Ovary (tissue), 9 donors: Measurements from ENCODE around the gene TMEM45B. TPM values are rescaled to one million over a fixed set of nuclear protein-coding genes. Genes with fewer than 3 reads are reported as not detected.

Experiments used
- DNase-seq, 5 donors: peaks; one replicate each; pipeline ENCODE4 v3.0.0-alpha.2; 2019 to 2020
- H3K27ac ChIP-seq, 2 donors: fragments of 200-600 bp; one replicate each; pipeline versions ENCODE4 v1.5.1 to v1.8.0; 2019 to 2022
- H3K27me3 ChIP-seq: fragments of 200-600 bp; one replicate; pipeline ENCODE4 v1.8.0; 2022
- H3K36me3 ChIP-seq: fragments of 200-600 bp; sonication (generic); one replicate; pipeline ENCODE4 v1.5.1; 2019
- H3K4me1 ChIP-seq: one replicate; pipeline ENCODE4 v1.8.1; 2013; ENCODE audit warnings: mild to moderate bottlenecking, moderate library complexity; ENCODE audit not compliant: insufficient read depth
- H3K4me3 ChIP-seq: fragments of 200-600 bp; sonication (generic); one replicate; pipeline ENCODE4 v1.5.1; 2017
- H3K9me3 ChIP-seq, 2 donors: fragments of 200-600 bp in 1 of 2; sonication (generic) in 1 of 2; one replicate each; pipeline versions ENCODE4 v1.5.1 to v1.8.1; 2013 to 2019; ENCODE audit warnings: mild to moderate bottlenecking in 1 of 2, moderate library complexity in 1 of 2
- CTCF ChIP-seq, 3 donors: fragments of 450-650 bp in 2 of 3; fragments of 200-600 bp in 1 of 3; IDR thresholded peaks; one replicate each; pipeline versions ENCODE4 v1.5.1 to v1.8.0; 2016 to 2022; ENCODE audit warnings: antibody characterized with exemption in 3 of 3, mild to moderate bottlenecking in 1 of 3
- EP300 ChIP-seq: sonication (generic); formaldehyde crosslinking; IDR thresholded peaks from one replicate; pipeline ENCODE4 v1.6.1; 2017; ENCODE audit warnings: antibody characterized with exemption
- POLR2A ChIP-seq: fragments of 450-650 bp; IDR thresholded peaks from one replicate; pipeline ENCODE4 v1.6.1; 2017; ENCODE audit warnings: antibody characterized with exemption, mild to moderate bottlenecking, moderate library complexity
- WGBS, 3 donors: extraction: QIAGEN DNeasy Blood & Tissue Kit in 1 of 3; methylation state at CpG; one replicate each; pipeline versions ENCODE4 v1.1.5 to v1.1.7; 2013 to 2017; 5-methylcytosine and 5-hydroxymethylcytosine counted together
- intact Hi-C, 4 donors: fragments of 100-400 bp; cut with DNase I; formaldehyde crosslinking; loops; one replicate each; pipeline versions ENCODE4 v1.11.0 to v1.15.1; 2022 to 2023
- polyA plus RNA-seq, 2 donors: library from polyadenylated mRNA; stranded (reverse); fragments of 200-250 nt in 1 of 2; fragments of 350-450 nt in 1 of 2; fragmentation: Illumina TruSeq in 1 of 2; extraction: RNeasy Lipid Tissue Mini Kit (QIAGEN cat#74804) in 1 of 2; gene quantifications; one replicate each; pipeline ENCODE4 v1.2.3, GENCODE V29; 2013 to 2014
- total RNA-seq, 7 donors: library from RNA; depleted of rRNA in 2 of 7; stranded (reverse); fragments of >200 nt in 2 of 7; fragmentation: NEBNext Ultra II Directional in 3 of 7; extraction: Animal tissue kit (Norgen Biotek cat#: 25700) in 3 of 7; gene quantifications; one replicate each; pipeline versions ENCODE4 v1.1.0 to v1.2.4, GENCODE V29; 2016 to 2023
- donor health status: DM: no; HTN: no; CAD: no; lungs with moderate emphysema.
- donor health status: DM: no; HTN: no; CAD: no.
- donor health status: Bipolar disorder and iron deficiency.
- donor health status: DM: yes; HTN: yes; CAD: no.
- donor health status: DM: no; HTN: no; CAD: no.
- donor health status: DM: yes; HTN: yes; CAD: no.

The TMEM45B gene
- total and polyA plus RNA-seq, 9 donors, result 0.10 to 10.8 (median 0.54) TPM; not detected in 3

- no peaks in the 10 kb centered on the region for H3K36me3 ChIP-seq
- no peaks in the 10 kb centered on the region for H3K9me3 ChIP-seq
- no peak for DNase-seq
- 92 to 95% (median 93%) methylated on average over 11 of the region's 11 CpGs for WGBS, 3 donors
- intact Hi-C loops, result no loop called here
- TF ChIP-seq POLR2A (no peak), EP300 (no peak), CTCF (IDR thresholded peaks at IDR 0.05) (no peak)
- no peak overlapping the region for H3K4me3 ChIP-seq
- H3K27ac ChIP-seq, result no peak overlapping the region
- peaks cover 1% of the 10 kb centered on the region for H3K4me1 ChIP-seq
- H3K27me3 ChIP-seq, result no peaks in the 10 kb centered on the region
These were observed 39.4 kb downstream of the TMEM45B start for GRCh38 chr11:129855086-129855485.

- WGBS, 3 donors, result 85 to 88% (median 87%) methylated on average over 8 of the region's 8 CpGs
- Histone ChIP-seq H3K4me3 (no peak overlapping the region), H3K9me3 (no peaks in the 10 kb centered on the region), H3K36me3 (no peaks in the 10 kb centered on the region), H3K27me3 (no peaks in the 10 kb centered on the region), H3K4me1 (peaks cover 1% of the 10 kb centered on the region), H3K27ac (no peak overlapping the region)
- TF ChIP-seq POLR2A (no peak), CTCF (IDR thresholded peaks at IDR 0.05) (no peak), EP300 (no peak)
- DNase-seq, result no peak
- intact Hi-C loops, result no loop called here
These were observed 40.4 kb downstream of the TMEM45B start for GRCh38 chr11:129856036-129856435.

GRCh38 chr11:129861702-129862522, 46.3 kb downstream of the TMEM45B start:
- whole genome bisulfite sequencing, 3 donors, result 38 to 45% (median 45%) methylated on average over 16 of the region's 16 CpGs
- Histone ChIP-seq H3K36me3 (no peaks in the 10 kb centered on the region), H3K27me3 (no peaks in the 10 kb centered on the region), H3K27ac (peak overlapping the region; percentile 14 to 38), H3K9me3 (no peaks in the 10 kb centered on the region), H3K4me3 (no peak overlapping the region), H3K4me1 (peaks cover 2% of the 10 kb centered on the region)
- no peak for TF ChIP-seq POLR2A
- TF ChIP-seq CTCF (IDR thresholded peaks at IDR 0.05), result no peak
- TF ChIP-seq EP300, result no peak
- intact Hi-C loops, result no loop called here
- peak; percentile 54 to 72 (median 55) for DNase-seq

GRCh38 chr11:129864811-129865210, 49.2 kb downstream of the TMEM45B start:
- H3K27me3 ChIP-seq, result no peaks in the 10 kb centered on the region
- H3K4me1 ChIP-seq, result peaks cover 2% of the 10 kb centered on the region
- intact Hi-C loops, result no loop called here
- H3K36me3 ChIP-seq, result no peaks in the 10 kb centered on the region
- no peak overlapping the region for H3K27ac ChIP-seq
- H3K9me3 ChIP-seq, result no peaks in the 10 kb centered on the region
- H3K4me3 ChIP-seq, result no peak overlapping the region
- no peak for DNase-seq
- TF ChIP-seq CTCF (IDR thresholded peaks at IDR 0.05) (no peak), EP300 (no peak), POLR2A (no peak)
- WGBS, 3 donors, result 95 to 98% (median 98%) methylated on average over 5 of the region's 5 CpGs
